ENCODE results near the gene ROBO1.

ROBO1 gene

GRCh38 chr3:79366414-79366813, 401.4 kb downstream of the ROBO1 start:
- no peak overlapping the region for H3K4me3 ChIP-seq (ENCODE audit: low read length in 2 of 2)
- H3K9me3 ChIP-seq (ENCODE audit: control insufficient read depth in 2 of 2, low read length in 2 of 2), result no peaks in the 10 kb centered on the region
- no peak overlapping the region for H3K27ac ChIP-seq (ENCODE audit: low read depth in 2 of 2, low read length in 2 of 2)
- no peaks in the 10 kb centered on the region for H3K27me3 ChIP-seq (ENCODE audit: control insufficient read depth in 2 of 2, insufficient read depth in 2 of 2, low read length in 2 of 2)
- no peaks in the 10 kb centered on the region for H3K4me1 ChIP-seq (ENCODE audit: control insufficient read depth in 2 of 2, insufficient read depth in 2 of 2, low read length in 2 of 2)
- H3K9ac ChIP-seq (ENCODE audit: low read depth in 1 of 2, low read length in 2 of 2), result no peak overlapping the region
- H3K36me3 ChIP-seq (ENCODE audit: control insufficient read depth in 2 of 2, insufficient read depth in 2 of 2, low read length in 2 of 2), result no peaks in the 10 kb centered on the region

- H3K4me3 ChIP-seq (ENCODE audit: low read length in 2 of 2), result no peak overlapping the region
- no peaks in the 10 kb centered on the region for H3K9me3 ChIP-seq (ENCODE audit: control insufficient read depth in 2 of 2, low read length in 2 of 2)
- no peaks in the 10 kb centered on the region for H3K27me3 ChIP-seq (ENCODE audit: control insufficient read depth in 2 of 2, insufficient read depth in 2 of 2, low read length in 2 of 2)
- no peaks in the 10 kb centered on the region for H3K36me3 ChIP-seq (ENCODE audit: control insufficient read depth in 2 of 2, insufficient read depth in 2 of 2, low read length in 2 of 2)
- no peak overlapping the region for H3K9ac ChIP-seq (ENCODE audit: low read depth in 1 of 2, low read length in 2 of 2)
- no peak overlapping the region for H3K27ac ChIP-seq (ENCODE audit: low read depth in 2 of 2, low read length in 2 of 2)
- H3K4me1 ChIP-seq (ENCODE audit: control insufficient read depth in 2 of 2, insufficient read depth in 2 of 2, low read length in 2 of 2), result no peaks in the 10 kb centered on the region
Measured at GRCh38 chr3:79364784-79365183, 403.0 kb downstream of the ROBO1 start.

GRCh38 chr3:79362571-79363270, 405.1 kb downstream of the ROBO1 start:
- H3K27ac ChIP-seq (ENCODE audit: low read depth in 2 of 2, low read length in 2 of 2), result no peak overlapping the region
- H3K36me3 ChIP-seq (ENCODE audit: control insufficient read depth in 2 of 2, insufficient read depth in 2 of 2, low read length in 2 of 2), result no peaks in the 10 kb centered on the region
- H3K9me3 ChIP-seq (ENCODE audit: control insufficient read depth in 2 of 2, low read length in 2 of 2), result no peaks in the 10 kb centered on the region
- no peak overlapping the region for H3K9ac ChIP-seq (ENCODE audit: low read depth in 1 of 2, low read length in 2 of 2)
- no peaks in the 10 kb centered on the region for H3K4me1 ChIP-seq (ENCODE audit: control insufficient read depth in 2 of 2, insufficient read depth in 2 of 2, low read length in 2 of 2)
- H3K27me3 ChIP-seq (ENCODE audit: control insufficient read depth in 2 of 2, insufficient read depth in 2 of 2, low read length in 2 of 2), result no peaks in the 10 kb centered on the region
- H3K4me3 ChIP-seq (ENCODE audit: low read length in 2 of 2), result no peak overlapping the region

- Histone ChIP-seq H3K27ac (ENCODE audit: low read depth in 2 of 2, low read length in 2 of 2) (no peak overlapping the region), H3K36me3 (ENCODE audit: control insufficient read depth in 2 of 2, insufficient read depth in 2 of 2, low read length in 2 of 2) (no peaks in the 10 kb centered on the region), H3K9me3 (ENCODE audit: control insufficient read depth in 2 of 2, low read length in 2 of 2) (no peaks in the 10 kb centered on the region), H3K27me3 (ENCODE audit: control insufficient read depth in 2 of 2, insufficient read depth in 2 of 2, low read length in 2 of 2) (no peaks in the 10 kb centered on the region), H3K4me3 (ENCODE audit: low read length in 2 of 2) (no peak overlapping the region), H3K9ac (ENCODE audit: low read depth in 1 of 2, low read length in 2 of 2) (no peak overlapping the region), H3K4me1 (ENCODE audit: control insufficient read depth in 2 of 2, insufficient read depth in 2 of 2, low read length in 2 of 2) (no peaks in the 10 kb centered on the region)
Measured at GRCh38 chr3:79361748-79362378, 405.9 kb downstream of the ROBO1 start.

- Histone ChIP-seq H3K9ac (ENCODE audit: low read depth in 1 of 2, low read length in 2 of 2) (no peak overlapping the region), H3K36me3 (ENCODE audit: control insufficient read depth in 2 of 2, insufficient read depth in 2 of 2, low read length in 2 of 2) (no peaks in the 10 kb centered on the region), H3K4me3 (ENCODE audit: low read length in 2 of 2) (no peak overlapping the region), H3K9me3 (ENCODE audit: control insufficient read depth in 2 of 2, low read length in 2 of 2) (no peaks in the 10 kb centered on the region), H3K27ac (ENCODE audit: low read depth in 2 of 2, low read length in 2 of 2) (no peak overlapping the region), H3K27me3 (ENCODE audit: control insufficient read depth in 2 of 2, insufficient read depth in 2 of 2, low read length in 2 of 2) (no peaks in the 10 kb centered on the region), H3K4me1 (ENCODE audit: control insufficient read depth in 2 of 2, insufficient read depth in 2 of 2, low read length in 2 of 2) (no peaks in the 10 kb centered on the region)
Measured at GRCh38 chr3:79358327-79358726, 409.5 kb downstream of the ROBO1 start.

GRCh38 chr3:79354179-79354688, 413.6 kb downstream of the ROBO1 start:
- H3K27ac ChIP-seq (ENCODE audit: low read depth in 2 of 2, low read length in 2 of 2), result no peak overlapping the region
- H3K4me3 ChIP-seq (ENCODE audit: low read length in 2 of 2), result no peak overlapping the region
- no peaks in the 10 kb centered on the region for H3K9me3 ChIP-seq (ENCODE audit: control insufficient read depth in 2 of 2, low read length in 2 of 2)
- no peaks in the 10 kb centered on the region for H3K4me1 ChIP-seq (ENCODE audit: control insufficient read depth in 2 of 2, insufficient read depth in 2 of 2, low read length in 2 of 2)
- H3K36me3 ChIP-seq (ENCODE audit: control insufficient read depth in 2 of 2, insufficient read depth in 2 of 2, low read length in 2 of 2), result no peaks in the 10 kb centered on the region
- H3K9ac ChIP-seq (ENCODE audit: low read depth in 1 of 2, low read length in 2 of 2), result no peak overlapping the region
- H3K27me3 ChIP-seq (ENCODE audit: control insufficient read depth in 2 of 2, insufficient read depth in 2 of 2, low read length in 2 of 2), result no peaks in the 10 kb centered on the region

GRCh38 chr3:79351699-79352098, 416.1 kb downstream of the ROBO1 start:
- H3K27me3 ChIP-seq (ENCODE audit: control insufficient read depth in 2 of 2, insufficient read depth in 2 of 2, low read length in 2 of 2), result no peaks in the 10 kb centered on the region
- no peaks in the 10 kb centered on the region for H3K9me3 ChIP-seq (ENCODE audit: control insufficient read depth in 2 of 2, low read length in 2 of 2)
- H3K27ac ChIP-seq (ENCODE audit: low read depth in 2 of 2, low read length in 2 of 2), result no peak overlapping the region
- H3K4me3 ChIP-seq (ENCODE audit: low read length in 2 of 2), result no peak overlapping the region
- H3K36me3 ChIP-seq (ENCODE audit: control insufficient read depth in 2 of 2, insufficient read depth in 2 of 2, low read length in 2 of 2), result no peaks in the 10 kb centered on the region
- H3K4me1 ChIP-seq (ENCODE audit: control insufficient read depth in 2 of 2, insufficient read depth in 2 of 2, low read length in 2 of 2), result no peaks in the 10 kb centered on the region
- H3K9ac ChIP-seq (ENCODE audit: low read depth in 1 of 2, low read length in 2 of 2), result no peak overlapping the region

- Histone ChIP-seq H3K27me3 (ENCODE audit: control insufficient read depth in 2 of 2, insufficient read depth in 2 of 2, low read length in 2 of 2) (no peaks in the 10 kb centered on the region), H3K36me3 (ENCODE audit: control insufficient read depth in 2 of 2, insufficient read depth in 2 of 2, low read length in 2 of 2) (no peaks in the 10 kb centered on the region), H3K4me3 (ENCODE audit: low read length in 2 of 2) (no peak overlapping the region), H3K4me1 (ENCODE audit: control insufficient read depth in 2 of 2, insufficient read depth in 2 of 2, low read length in 2 of 2) (peaks cover 0 to 3% of the 10 kb centered on the region in 2 donors), H3K9me3 (ENCODE audit: control insufficient read depth in 2 of 2, low read length in 2 of 2) (no peaks in the 10 kb centered on the region), H3K27ac (ENCODE audit: low read depth in 2 of 2, low read length in 2 of 2) (no peak overlapping the region), H3K9ac (ENCODE audit: low read depth in 1 of 2, low read length in 2 of 2) (no peak overlapping the region)
Measured at GRCh38 chr3:79344876-79345871, 422.6 kb downstream of the ROBO1 start.

GRCh38 chr3:79341961-79342360, 425.8 kb downstream of the ROBO1 start:
- no peak overlapping the region for H3K9ac ChIP-seq (ENCODE audit: low read depth in 1 of 2, low read length in 2 of 2)
- H3K27me3 ChIP-seq (ENCODE audit: control insufficient read depth in 2 of 2, insufficient read depth in 2 of 2, low read length in 2 of 2), result no peaks in the 10 kb centered on the region
- no peaks in the 10 kb centered on the region for H3K9me3 ChIP-seq (ENCODE audit: control insufficient read depth in 2 of 2, low read length in 2 of 2)
- no peak overlapping the region for H3K4me3 ChIP-seq (ENCODE audit: low read length in 2 of 2)
- peaks cover 0 to 9% of the 10 kb centered on the region in 2 donors for H3K4me1 ChIP-seq (ENCODE audit: control insufficient read depth in 2 of 2, insufficient read depth in 2 of 2, low read length in 2 of 2)
- H3K36me3 ChIP-seq (ENCODE audit: control insufficient read depth in 2 of 2, insufficient read depth in 2 of 2, low read length in 2 of 2), result no peaks in the 10 kb centered on the region
- no peak overlapping the region for H3K27ac ChIP-seq (ENCODE audit: low read depth in 2 of 2, low read length in 2 of 2)

- Histone ChIP-seq H3K9me3 (ENCODE audit: control insufficient read depth in 2 of 2, low read length in 2 of 2) (no peaks in the 10 kb centered on the region), H3K27ac (ENCODE audit: low read depth in 2 of 2, low read length in 2 of 2) (peak overlapping the region in 1 of 2 donors; percentile 5), H3K4me3 (ENCODE audit: low read length in 2 of 2) (no peak overlapping the region), H3K36me3 (ENCODE audit: control insufficient read depth in 2 of 2, insufficient read depth in 2 of 2, low read length in 2 of 2) (no peaks in the 10 kb centered on the region), H3K4me1 (ENCODE audit: control insufficient read depth in 2 of 2, insufficient read depth in 2 of 2, low read length in 2 of 2) (peaks cover 0 to 9% of the 10 kb centered on the region in 2 donors), H3K27me3 (ENCODE audit: control insufficient read depth in 2 of 2, insufficient read depth in 2 of 2, low read length in 2 of 2) (no peaks in the 10 kb centered on the region), H3K9ac (ENCODE audit: low read depth in 1 of 2, low read length in 2 of 2) (no peak overlapping the region)
Measured at GRCh38 chr3:79339846-79340245, 428.0 kb downstream of the ROBO1 start.

Measured in mucosa of rectum (tissue), 2 donors.